HepG2 (cell line): Measurements from ENCODE around the gene CYBC1. TPM values are rescaled to one million over a fixed set of nuclear protein-coding genes. Genes with fewer than 3 reads are reported as not detected.

ENCODE experiments used
- FIP1L1 ChIP-seq: fragments of 200-400 bp; formaldehyde crosslinking; IDR thresholded peaks from 2 replicates; pipeline ENCODE4 v1.6.1; 2018; ENCODE audit warnings: low read depth, mild to moderate bottlenecking, low read length, moderate library complexity, borderline replicate concordance; ENCODE audit not compliant: insufficient read depth
- FOXM1 ChIP-seq: sonication (generic); formaldehyde crosslinking; IDR thresholded peaks from 2 replicates; pipeline ENCODE4 v1.5.0; 2020; ENCODE audit warnings: missing genetic modification reagents
- KDM1A ChIP-seq: IDR thresholded peaks from 2 replicates; pipeline ENCODE4 v1.6.1; 2016; ENCODE audit warnings: missing compliant biosample characterization
- KLF9 ChIP-seq: IDR thresholded peaks from 2 replicates; pipeline ENCODE4 v1.6.1; 2016; ENCODE audit warnings: low read depth
- NFATC3 ChIP-seq: sonication (generic); formaldehyde crosslinking; IDR thresholded peaks from 2 replicates; pipeline ENCODE4 v1.5.1; 2020; ENCODE audit warnings: mild to moderate bottlenecking, missing genetic modification reagents
- ZBTB33 ChIP-seq: sonication (generic); formaldehyde crosslinking; IDR thresholded peaks from 2 replicates; pipeline ENCODE4 v1.4.0; 2020; ENCODE audit warnings: missing genetic modification reagents
- ZNF407 ChIP-seq: sonication (generic); formaldehyde crosslinking; IDR thresholded peaks from one replicate; pipeline ENCODE4 v1.5.1; 2020; ENCODE audit warnings: mild to moderate bottlenecking, missing genetic modification reagents; ENCODE audit errors: not compliant biosample characterization
- ZNF543 ChIP-seq: sonication (generic); formaldehyde crosslinking; IDR thresholded peaks from 2 replicates; pipeline ENCODE4 v1.4.0; 2020; ENCODE audit warnings: mild to moderate bottlenecking, missing genetic modification reagents
- ZNF563 ChIP-seq: sonication (generic); formaldehyde crosslinking; IDR thresholded peaks from 2 replicates; pipeline ENCODE4 v1.8.0; 2022; ENCODE audit warnings: mild to moderate bottlenecking, moderate library complexity, missing genetic modification reagents
- ZNF670 ChIP-seq: sonication (generic); formaldehyde crosslinking; IDR thresholded peaks from 2 replicates; pipeline ENCODE4 v1.8.0; 2022; ENCODE audit warnings: mild to moderate bottlenecking, missing genetic modification reagents, borderline replicate concordance
- ZSCAN31 ChIP-seq: sonication (generic); formaldehyde crosslinking; IDR thresholded peaks from 2 replicates; pipeline ENCODE4 v1.5.0; 2020; ENCODE audit warnings: low read depth, mild to moderate bottlenecking, missing genetic modification reagents
- polyA plus RNA-seq, 8 experiments: library from polyadenylated mRNA; depleted of rRNA in 3 of 8; stranded (reverse) in 7 of 8; unstranded in 1 of 8; fragments of >200 nt; fragmentation: Illumina TruSeq in 4 of 8; extraction: Trizol in 4 of 8; gene quantifications; 2 replicates each; pipeline versions ENCODE4 v1.2.1 to v1.2.3, GENCODE V29; 2011 to 2016; ENCODE audit warnings: low read depth in 4 of 8, missing spikeins in 1 of 8, mixed read lengths in 1 of 8; ENCODE audit not compliant: insufficient read depth in 1 of 8
- total RNA-seq, 5 experiments: library from RNA; depleted of rRNA; stranded (reverse); fragments of >200 nt; fragmentation: Illumina TruSeq; extraction: Trizol; gene quantifications; 2 replicates each; pipeline ENCODE4 v1.2.3, GENCODE V29; 2016; ENCODE audit warnings: low read depth in 1 of 5

The CYBC1 gene
- total and polyA plus RNA-seq, 2 of the 13 experiments (the other 11 are each of a cell fraction or from before 2014, with no cell fraction given) = 43.4 to 44.1 TPM

GRCh38 chr17:82418001-82418986 lies 32.3 kb downstream of the CYBC1 start, which contains the start of the genes HEXD and OGFOD3 (continued):
- TF ChIP-seq ZBTB33 (CRISPR knock-in tag) (no peak; the same call in 1 of the 2 replicates), FOXM1 (CRISPR knock-in tag) (no peak; the same call in 1 of the 2 replicates), KDM1A (CRISPR knock-in tag) (peak; percentile 26; the same call in 1 of the 2 replicates), ZNF670 (CRISPR knock-in tag) (peak; percentile 21; the same call in 1 of the 2 replicates), NFATC3 (0 out of 2 replicates have a peak, but pooled peaks have one; percentile 71), ZNF407 (CRISPR knock-in tag) (peak; percentile 74), ZNF543 (peak; percentile 47; the same call in 1 of the 2 replicates), KLF9 (CRISPR knock-in tag) (no peak), FIP1L1 (no peak), ZNF563 (peak; percentile 95), ZSCAN31 (CRISPR knock-in tag) (peak; percentile 39)
